GM12801 (cell line): ENCODE results near the gene KAZN.

Experiments
- TF ChIP-seq, protein P1 (sequence below): IDR thresholded peaks from one replicate; pipeline ENCODE4 v1.5.1; 2011; ENCODE audit warnings: control low read depth; ENCODE audit not compliant: insufficient read length; ENCODE audit errors: extremely low read depth

The KAZN gene

DNA sequence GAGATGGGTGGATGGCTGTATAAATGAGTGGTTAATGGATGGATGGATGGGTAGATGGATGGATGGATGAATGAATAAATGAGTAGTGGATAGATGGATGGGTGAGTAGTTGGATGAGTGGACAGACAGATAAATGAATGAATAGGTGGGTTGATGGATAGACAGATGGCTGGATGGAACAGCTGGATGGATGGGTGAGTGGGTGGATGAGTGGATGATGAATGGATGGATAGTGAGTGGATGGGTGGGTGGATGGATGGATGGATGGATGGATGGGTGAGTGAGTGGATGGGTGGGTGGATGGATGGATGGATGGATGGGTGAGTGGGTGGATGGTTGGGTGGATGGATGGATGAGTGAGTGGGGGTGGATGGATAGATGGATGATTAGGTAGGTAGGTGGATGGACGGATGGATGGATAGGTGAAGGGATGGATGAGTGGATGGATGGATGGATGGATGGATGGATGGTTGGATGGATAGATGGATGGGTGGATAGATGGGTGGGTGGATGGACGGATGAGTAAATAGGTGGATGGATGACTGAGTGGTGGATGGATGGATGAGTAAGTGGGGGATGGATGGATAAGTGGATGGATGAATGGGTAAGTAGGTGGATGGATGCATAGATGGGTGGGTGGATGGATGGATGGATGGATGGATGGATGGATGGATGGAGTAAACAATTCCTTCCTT is 246.6 kb downstream of the KAZN start:
- TF ChIP-seq, protein P1, sequence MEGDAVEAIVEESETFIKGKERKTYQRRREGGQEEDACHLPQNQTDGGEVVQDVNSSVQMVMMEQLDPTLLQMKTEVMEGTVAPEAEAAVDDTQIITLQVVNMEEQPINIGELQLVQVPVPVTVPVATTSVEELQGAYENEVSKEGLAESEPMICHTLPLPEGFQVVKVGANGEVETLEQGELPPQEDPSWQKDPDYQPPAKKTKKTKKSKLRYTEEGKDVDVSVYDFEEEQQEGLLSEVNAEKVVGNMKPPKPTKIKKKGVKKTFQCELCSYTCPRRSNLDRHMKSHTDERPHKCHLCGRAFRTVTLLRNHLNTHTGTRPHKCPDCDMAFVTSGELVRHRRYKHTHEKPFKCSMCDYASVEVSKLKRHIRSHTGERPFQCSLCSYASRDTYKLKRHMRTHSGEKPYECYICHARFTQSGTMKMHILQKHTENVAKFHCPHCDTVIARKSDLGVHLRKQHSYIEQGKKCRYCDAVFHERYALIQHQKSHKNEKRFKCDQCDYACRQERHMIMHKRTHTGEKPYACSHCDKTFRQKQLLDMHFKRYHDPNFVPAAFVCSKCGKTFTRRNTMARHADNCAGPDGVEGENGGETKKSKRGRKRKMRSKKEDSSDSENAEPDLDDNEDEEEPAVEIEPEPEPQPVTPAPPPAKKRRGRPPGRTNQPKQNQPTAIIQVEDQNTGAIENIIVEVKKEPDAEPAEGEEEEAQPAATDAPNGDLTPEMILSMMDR, result no peak

DNA sequence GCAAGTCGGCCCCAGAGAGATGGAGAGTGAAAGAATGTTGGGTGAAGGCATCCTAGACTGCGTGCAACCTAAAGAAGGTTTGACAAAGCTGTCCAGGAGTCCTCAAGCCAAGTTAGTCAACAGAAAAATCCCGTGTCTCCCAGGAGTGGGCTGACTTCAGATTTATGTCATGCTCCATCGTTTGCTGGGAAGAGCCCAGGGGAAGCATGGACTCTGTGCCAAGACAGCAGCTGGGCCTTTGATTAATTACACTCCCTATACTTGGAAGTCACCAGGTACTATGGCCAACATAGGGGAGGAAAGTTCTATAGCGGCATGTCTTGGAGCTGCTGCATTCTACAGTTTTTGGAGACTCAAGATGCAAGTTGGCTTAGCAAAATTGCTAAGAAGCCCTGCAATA is 247.4 kb downstream of the KAZN start:
- TF ChIP-seq, protein P1, result no peak

DNA sequence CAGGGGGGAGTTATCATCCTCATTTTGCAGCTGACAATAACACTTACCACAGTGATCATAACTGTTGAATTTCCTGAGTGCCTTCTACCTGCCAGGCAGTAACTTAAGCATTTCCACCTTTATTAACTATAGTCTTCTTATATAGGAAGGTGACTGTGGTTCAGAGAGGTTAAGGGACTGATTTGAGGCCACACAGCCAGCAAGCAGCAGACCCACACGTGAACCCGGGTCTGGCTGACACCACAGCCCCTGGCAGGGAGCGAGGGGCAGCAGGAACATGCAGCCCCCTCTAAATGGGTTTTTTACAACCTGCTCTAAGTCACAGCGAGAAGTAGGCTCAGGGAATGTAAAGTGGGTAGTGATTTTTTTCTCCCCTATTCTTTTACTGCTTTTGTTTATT is 248.2 kb downstream of the KAZN start:
- TF ChIP-seq, protein P1, result no peak

DNA sequence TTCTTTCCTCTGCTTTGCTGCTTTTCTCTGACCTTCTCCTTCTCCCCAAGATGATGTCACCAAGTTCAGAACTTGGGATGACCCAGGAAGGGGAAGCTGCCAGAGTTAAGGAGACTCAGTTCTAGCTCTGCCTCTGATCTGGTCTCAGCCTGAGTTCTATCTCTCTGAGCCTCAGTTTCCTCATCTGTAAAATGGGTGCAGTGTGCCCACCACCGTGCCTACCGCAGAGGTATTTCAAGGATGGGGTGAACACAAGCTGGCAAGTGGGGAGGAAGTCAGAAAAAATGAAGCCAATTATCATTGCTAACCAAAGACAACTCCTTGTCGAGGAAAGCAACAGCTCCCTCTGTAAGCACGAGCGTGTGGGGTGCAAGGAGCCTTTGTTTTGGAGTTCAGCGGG is 249.7 kb downstream of the KAZN start:
- TF ChIP-seq, protein P1, result no peak

DNA sequence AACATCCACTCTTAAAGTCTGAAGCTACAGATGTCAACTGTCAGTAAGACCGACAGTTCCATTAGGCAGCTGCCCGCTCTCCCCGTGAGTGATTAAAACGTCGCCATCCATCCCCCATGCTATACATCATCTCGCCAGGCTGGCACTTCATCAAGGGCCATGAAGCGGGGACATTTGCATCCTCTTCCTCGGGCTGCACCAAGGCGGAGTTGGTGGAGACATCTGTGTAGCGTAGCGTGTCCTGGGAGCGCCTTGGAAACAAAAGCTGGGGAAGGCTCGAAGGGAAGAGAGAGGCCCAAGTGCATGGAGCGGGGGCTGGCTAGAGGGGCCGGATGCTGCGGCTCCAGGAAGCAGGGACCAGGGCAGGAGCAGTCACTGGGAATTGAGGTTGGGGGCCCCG is 250.1 kb downstream of the KAZN start:
- TF ChIP-seq, protein P1, result no peak

DNA sequence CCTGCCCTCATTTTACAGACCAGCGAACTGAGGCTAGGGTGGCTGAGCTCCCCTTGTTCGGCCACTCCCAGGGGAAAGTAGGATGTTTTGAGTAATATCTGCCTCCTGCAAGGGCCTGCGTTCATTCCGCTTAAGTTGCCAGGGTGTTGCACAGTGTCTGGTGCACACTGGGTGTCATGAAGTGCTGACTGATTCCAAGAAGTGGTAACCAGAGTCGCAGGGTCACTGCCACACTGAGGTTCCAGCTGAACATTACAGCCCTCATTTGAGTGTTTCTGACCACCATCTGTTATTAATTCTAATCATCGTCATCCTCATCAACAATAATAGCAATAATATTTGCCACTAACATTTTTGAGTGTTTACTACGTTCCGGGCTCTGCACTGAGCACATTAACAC is 250.6 kb downstream of the KAZN start:
- TF ChIP-seq, protein P1, result no peak

DNA sequence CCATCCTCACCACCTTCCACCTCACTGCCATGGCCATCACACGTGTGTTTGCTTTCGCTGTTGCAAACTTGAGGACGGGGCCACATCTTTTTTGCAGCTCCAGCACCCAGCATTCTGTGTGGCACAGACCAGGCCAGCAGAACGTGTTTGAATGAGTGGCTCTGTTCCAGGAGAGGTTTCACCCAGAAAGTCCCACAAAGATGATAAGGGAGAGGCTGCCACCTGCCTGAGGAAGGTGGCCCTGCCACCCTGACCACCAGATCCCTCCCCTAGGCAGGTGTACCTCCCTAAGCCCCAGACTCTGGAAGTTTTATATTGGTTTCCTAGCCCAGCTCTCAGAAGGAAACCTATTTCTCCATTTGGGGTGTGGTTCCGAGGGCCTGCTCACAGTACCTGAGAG is 252.1 kb downstream of the KAZN start:
- TF ChIP-seq, protein P1, result no peak
